Heart left ventricle (tissue), 13 donors: ENCODE measurements around the gene NLRP13.

ENCODE experiments used
- POLR2A ChIP-seq, 2 donors: fragments of 450-650 bp; IDR thresholded peaks; one replicate each; pipeline ENCODE4 v1.6.1; 2017; ENCODE audit warnings: antibody characterized with exemption in 2 of 2, mild to moderate bottlenecking in 2 of 2, moderate library complexity in 2 of 2
- TF ChIP-seq, protein P1 (sequence below), 12 donors: fragments of 200-600 bp; sonication (generic) in 4 of 12; IDR thresholded peaks; one replicate each; pipeline versions ENCODE4 v1.5.0 to v1.8.0; 2018 to 2022; ENCODE audit warnings: antibody characterized with exemption in 12 of 12, mild to moderate bottlenecking in 5 of 12
- donor health status: ischemic (EF 13 %, LVEDD 7.1; RV severe dilation, severe dysfunction).
- donor health status: DM: no; HTN: yes; CAD: no.
- donor health status: DM: no; HTN: no; CAD: no.
- donor health status: ischemic (EF 25% LVEDD 6.9; RV normal size, moderate dysfunction).
- donor health status: ischemic (EF 25% LVEDD 5.7; RV mildly dilated, moderate dysfunction).
- donor health status: ischemic (EF 35%, LVEDD 5.7; RV mildly dilated, moderate dysfunction).
- donor health status: nonischemic (EF 11% LVEDD 7.7; RV severe dilation, severe dysfunction).
- donor health status: DM: yes; HTN: yes; CAD: no.
- donor health status: PGD.
- donor health status: ischemic (EF 29% LVEDD 5.4; RV normal size, mild dysfunction).
- donor health status: nonischemic (EF 23%, LVEDD 6.1; RV moderate dilation, normal function).

DNA sequence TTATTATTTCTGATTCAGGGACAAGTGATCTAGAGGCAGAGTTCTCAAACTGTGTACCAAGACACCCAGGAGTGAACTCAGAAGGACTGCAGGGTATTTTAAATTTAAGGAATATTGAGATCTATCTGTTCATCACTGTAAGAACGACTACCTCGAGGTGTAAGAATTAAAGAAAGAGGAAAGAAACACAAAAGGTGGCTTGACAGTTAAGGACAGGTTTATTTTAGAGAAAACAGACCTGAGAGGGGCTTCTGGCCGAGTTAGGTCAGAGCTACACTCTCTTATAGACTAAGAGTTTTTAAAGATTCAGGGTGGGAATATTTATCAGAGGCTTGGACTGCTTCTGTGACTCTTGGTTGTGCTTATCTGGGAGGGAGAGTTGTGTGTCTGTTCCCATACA, 41.8 kb upstream of the NLRP13 start:
- TF ChIP-seq, protein P1, sequence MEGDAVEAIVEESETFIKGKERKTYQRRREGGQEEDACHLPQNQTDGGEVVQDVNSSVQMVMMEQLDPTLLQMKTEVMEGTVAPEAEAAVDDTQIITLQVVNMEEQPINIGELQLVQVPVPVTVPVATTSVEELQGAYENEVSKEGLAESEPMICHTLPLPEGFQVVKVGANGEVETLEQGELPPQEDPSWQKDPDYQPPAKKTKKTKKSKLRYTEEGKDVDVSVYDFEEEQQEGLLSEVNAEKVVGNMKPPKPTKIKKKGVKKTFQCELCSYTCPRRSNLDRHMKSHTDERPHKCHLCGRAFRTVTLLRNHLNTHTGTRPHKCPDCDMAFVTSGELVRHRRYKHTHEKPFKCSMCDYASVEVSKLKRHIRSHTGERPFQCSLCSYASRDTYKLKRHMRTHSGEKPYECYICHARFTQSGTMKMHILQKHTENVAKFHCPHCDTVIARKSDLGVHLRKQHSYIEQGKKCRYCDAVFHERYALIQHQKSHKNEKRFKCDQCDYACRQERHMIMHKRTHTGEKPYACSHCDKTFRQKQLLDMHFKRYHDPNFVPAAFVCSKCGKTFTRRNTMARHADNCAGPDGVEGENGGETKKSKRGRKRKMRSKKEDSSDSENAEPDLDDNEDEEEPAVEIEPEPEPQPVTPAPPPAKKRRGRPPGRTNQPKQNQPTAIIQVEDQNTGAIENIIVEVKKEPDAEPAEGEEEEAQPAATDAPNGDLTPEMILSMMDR (IDR thresholded peaks at IDR 0.05), result no peak
- no peak for TF ChIP-seq POLR2A (IDR thresholded peaks at IDR 0.05)
